K562 (cell line): ENCODE data around the gene ARMC12. TPM values are rescaled to one million over a fixed set of nuclear protein-coding genes. Genes with fewer than 3 reads are reported as not detected.

Experiments used
- CBFA2T2 ChIP-seq: fragments of 450-650 bp; conservative IDR thresholded peaks from 2 replicates; pipeline ENCODE4 v1.6.1; 2017; ENCODE audit warnings: mild to moderate bottlenecking
- DEAF1 ChIP-seq: fragments of 450-650 bp; formaldehyde crosslinking; IDR thresholded peaks from 2 replicates; pipeline ENCODE4 v1.4.0; 2020; ENCODE audit warnings: mild to moderate bottlenecking, moderate library complexity
- E2F6 ChIP-seq, 2 experiments: IDR thresholded peaks; 2 replicates each; pipeline ENCODE4 v1.6.1; 2011; ENCODE audit warnings: borderline replicate concordance in 1 of 2, control low read depth in 1 of 2, low read depth in 1 of 2, low read length in 1 of 2, mild to moderate bottlenecking in 1 of 2, mixed read lengths in 1 of 2, moderate library complexity in 1 of 2; ENCODE audit not compliant: insufficient read depth in 1 of 2, insufficient read length in 1 of 2, poor library complexity in 1 of 2, severe bottlenecking in 1 of 2; ENCODE audit errors: extremely low read depth in 1 of 2
- EWSR1 ChIP-seq: fragments of 450-650 bp; IDR thresholded peaks from 2 replicates; pipeline ENCODE4 v1.6.1; 2018; ENCODE audit warnings: borderline replicate concordance, mild to moderate bottlenecking, low read depth, moderate library complexity; ENCODE audit not compliant: partially characterized antibody
- FOXA3 ChIP-seq, 2 experiments: fragments of 450-650 bp in 1 of 2; sonication (generic) in 1 of 2; formaldehyde crosslinking; IDR thresholded peaks in 1 of 2; conservative IDR thresholded peaks in 1 of 2; 2 replicates each; pipeline versions ENCODE4 v1.4.0 to v1.8.0; 2020 to 2022; ENCODE audit warnings: mild to moderate bottlenecking in 2 of 2, missing genetic modification reagents in 1 of 2
- FOXK2 ChIP-seq, 2 experiments: fragments of 450-650 bp; IDR thresholded peaks in 1 of 2; conservative IDR thresholded peaks in 1 of 2; 2 replicates each; pipeline ENCODE4 v1.6.1; 2016; ENCODE audit warnings: low read depth in 2 of 2, mild to moderate bottlenecking in 1 of 2
- KAT7 ChIP-seq: sonication (generic); formaldehyde crosslinking; IDR thresholded peaks from 2 replicates; pipeline ENCODE4 v1.8.0; 2022; ENCODE audit warnings: missing genetic modification reagents, mild to moderate bottlenecking, borderline replicate concordance
- MECOM ChIP-seq: fragments of 250-450 bp; sonication (Bioruptor Pico); IDR thresholded peaks from 2 replicates; pipeline ENCODE4 v1.8.0; 2022; ENCODE audit warnings: inconsistent platforms
- MTA3 ChIP-seq: fragments of 450-650 bp; formaldehyde crosslinking; IDR thresholded peaks from 2 replicates; pipeline ENCODE4 v1.6.1; 2017; ENCODE audit warnings: mild to moderate bottlenecking, borderline replicate concordance
- PHF21A ChIP-seq: fragments of 450-650 bp; IDR thresholded peaks from 2 replicates; pipeline ENCODE4 v1.6.1; 2017; ENCODE audit warnings: low read depth, borderline replicate concordance
- PTBP1 ChIP-seq: fragments of 200-400 bp; formaldehyde crosslinking; IDR thresholded peaks from 2 replicates; pipeline ENCODE4 v1.6.1; 2017; ENCODE audit warnings: low read depth, low read length
- RB1 ChIP-seq: fragments of 450-650 bp; IDR thresholded peaks from 2 replicates; pipeline ENCODE4 v1.6.1; 2017; ENCODE audit warnings: low read depth, mild to moderate bottlenecking
- RCOR1 ChIP-seq, 2 experiments: IDR thresholded peaks; 2 replicates each; pipeline ENCODE4 v1.6.1; 2012; ENCODE audit warnings: low read depth in 2 of 2, low read length in 2 of 2, borderline replicate concordance in 1 of 2, improper control_type of control experiment in 1 of 2
- RHOXF2B ChIP-seq: fragments of 250-450 bp; sonication (Bioruptor Pico); conservative IDR thresholded peaks from 2 replicates; pipeline ENCODE4 v1.5.1; 2021
- SMARCA5 ChIP-seq: fragments of 450-650 bp; IDR thresholded peaks from 2 replicates; pipeline ENCODE4 v1.6.1; 2016
- SMARCB1 ChIP-seq: IDR thresholded peaks from 2 replicates; pipeline ENCODE4 v1.6.1; 2011; ENCODE audit warnings: improper control_type of control experiment, low read depth; ENCODE audit not compliant: insufficient read length
- USF1 ChIP-seq: sonication (generic); formaldehyde crosslinking; IDR thresholded peaks from 2 replicates; pipeline ENCODE4 v1.9.0; 2022; ENCODE audit warnings: mild to moderate bottlenecking, missing genetic modification reagents
- ZHX1 ChIP-seq: fragments of 150-350 bp; conservative IDR thresholded peaks from 2 replicates; pipeline ENCODE4 v1.6.1; 2014; ENCODE audit warnings: low read length
- polyA plus RNA-seq, 8 experiments: library from polyadenylated mRNA; depleted of rRNA in 4 of 8; stranded (reverse) in 5 of 8; unstranded in 3 of 8; fragments of >200 nt; fragmentation: Nextera tagmentation in 2 of 8; fragmentation: Illumina TruSeq in 1 of 8; extraction: Ambion mirVana in 2 of 8; extraction: Trizol in 1 of 8; gene quantifications; 2 replicates each; pipeline versions ENCODE4 v1.2.1 to v1.2.3, GENCODE V29; 2011 to 2014; ENCODE audit warnings: inconsistent platforms in 1 of 8, missing spikeins in 1 of 8
- total RNA-seq, 7 experiments: library from RNA; depleted of rRNA in 6 of 7; stranded (reverse); fragments of >200 nt in 6 of 7; fragmentation: Illumina TruSeq in 2 of 7; extraction: Trizol in 2 of 7; gene quantifications; 2 replicates each; pipeline versions ENCODE4 v1.2.1 to v1.2.3, GENCODE V29; 2011 to 2021; ENCODE audit warnings: low replicate concordance in 1 of 7

The ARMC12 gene
- total and polyA plus RNA-seq, 9 of the 15 experiments (the other 6 are each of a cell fraction or from before 2014, with no cell fraction given), result 0.09 to 0.58 (median 0.31) TPM; not detected in 3

- TF ChIP-seq USF1 (CRISPR knock-in tag), result peak; percentile 89
- TF ChIP-seq CBFA2T2, result peak; percentile 88
- peak; percentile 36; the same call in 1 of the 2 replicates for TF ChIP-seq SMARCA5
- TF ChIP-seq EWSR1, result no peak
- TF ChIP-seq ZHX1, result no peak
- TF ChIP-seq PHF21A, result peak; percentile 49; the same call in 1 of the 2 replicates
- no peak for TF ChIP-seq DEAF1 (CRISPR knock-in tag)
- TF ChIP-seq RHOXF2B, result no peak
- 0 out of 4 replicates have a peak, but pooled peaks of 1 of the 2 experiments have one; percentile 5 for TF ChIP-seq FOXA3 (CRISPR knock-in tag; conservative IDR thresholded peaks at IDR 0.05 in 1 of 2, IDR thresholded peaks at IDR 0.05 in 1 of 2)
- TF ChIP-seq RB1, result peak; percentile 41
- TF ChIP-seq MTA3, result peak; percentile 8; the same call in 1 of the 2 replicates
- TF ChIP-seq MECOM, result 0 out of 2 replicates have a peak, but pooled peaks have one; percentile 48
- TF ChIP-seq RCOR1 (IDR thresholded peaks at IDR 0.05; ENCODE audit: borderline replicate concordance in 1 of 2, low read depth in 2 of 2, low read length in 2 of 2), result 0 out of 4 replicates have a peak, but pooled peaks of 1 of the 2 experiments have one; percentile 0
- TF ChIP-seq PTBP1, result 0 out of 2 replicates have a peak, but pooled peaks have one; percentile 12
- TF ChIP-seq SMARCB1, result no peak
- 0 out of 2 replicates have a peak, but pooled peaks have one; percentile 24 for TF ChIP-seq KAT7 (CRISPR knock-in tag)
- 0 out of 4 replicates have a peak, but pooled peaks of 1 of the 2 experiments have one; percentile 22 for TF ChIP-seq FOXK2 (conservative IDR thresholded peaks at IDR 0.05 in 1 of 2, IDR thresholded peaks at IDR 0.05 in 1 of 2; ENCODE audit: low read depth in 2 of 2)
- TF ChIP-seq E2F6 (IDR thresholded peaks at IDR 0.05; ENCODE audit: borderline replicate concordance in 1 of 2, extremely low read depth in 1 of 2, insufficient read depth in 1 of 2, insufficient read length in 1 of 2, low read depth in 1 of 2, low read length in 1 of 2, poor library complexity in 1 of 2, severe bottlenecking in 1 of 2), result peak in 1 of 2 experiments; percentile 70
Measured at GRCh38 chr6:35727231-35727934, 9.4 kb upstream of the ARMC12 start (continued).
